DOHH2 (cell line): ENCODE measurements around the gene SLC4A1AP.

Source experiments
- H3F3A ChIP-seq: fragments of 200-600 bp; sonication (generic), shearing (Covaris generic); 2 replicates; pipeline ENCODE4 v1.6.0; 2016; ENCODE audit warnings: antibody characterized with exemption, mild to moderate bottlenecking; ENCODE audit not compliant: control insufficient read depth, insufficient read depth
- H3K27ac ChIP-seq: fragments of 200-600 bp; sonication (generic); 2 replicates; pipeline ENCODE4 v1.5.1; 2014; ENCODE audit warnings: low read depth, mild to moderate bottlenecking, low read length, moderate library complexity
- H3K27me3 ChIP-seq: fragments of 200-600 bp; sonication (generic); 2 replicates; pipeline ENCODE4 v1.6.1; 2014; ENCODE audit warnings: mild to moderate bottlenecking, low read length, mixed read lengths; ENCODE audit not compliant: control insufficient read depth
- H3K36me3 ChIP-seq: fragments of 200-600 bp; sonication (generic); 2 replicates; pipeline ENCODE4 v1.6.1; 2014; ENCODE audit warnings: mild to moderate bottlenecking, low read length, moderate library complexity, mixed read lengths; ENCODE audit not compliant: control insufficient read depth
- H3K4me1 ChIP-seq: fragments of 200-600 bp; sonication (generic); 2 replicates; pipeline ENCODE4 v1.6.1; 2014; ENCODE audit warnings: mild to moderate bottlenecking, low read length, mixed read lengths; ENCODE audit not compliant: control insufficient read depth
- H3K4me2 ChIP-seq: fragments of 200-600 bp; sonication (generic); 2 replicates; pipeline ENCODE4 v1.6.0; 2014; ENCODE audit warnings: mild to moderate bottlenecking, low read length, moderate library complexity
- H3K4me3 ChIP-seq: fragments of 200-600 bp; sonication (generic); 2 replicates; pipeline ENCODE4 v1.5.1; 2014; ENCODE audit warnings: mild to moderate bottlenecking, low read length, mixed read lengths
- H3K79me2 ChIP-seq: fragments of 200-600 bp; sonication (generic); 2 replicates; pipeline ENCODE4 v1.6.1; 2014; ENCODE audit warnings: mild to moderate bottlenecking, low read length, mixed read lengths; ENCODE audit not compliant: control insufficient read depth
- H3K9me2 ChIP-seq: fragments of 200-600 bp; sonication (generic); replicated peaks from 2 replicates; pipeline ENCODE4 v1.6.1; 2014; ENCODE audit warnings: mild to moderate bottlenecking, low read length, mixed read lengths; ENCODE audit not compliant: control insufficient read depth
- H3K9me3 ChIP-seq: fragments of 200-600 bp; sonication (generic); 2 replicates; pipeline ENCODE4 v1.6.1; 2014; ENCODE audit warnings: antibody characterized with exemption, low read length, mixed read lengths; ENCODE audit not compliant: control insufficient read depth, insufficient read depth
- H4K20me1 ChIP-seq: fragments of 200-600 bp; sonication (generic); 2 replicates; pipeline ENCODE4 v1.6.0; 2014; ENCODE audit warnings: low read depth, mild to moderate bottlenecking, antibody characterized with exemption, low read length, moderate library complexity; ENCODE audit not compliant: control insufficient read depth, insufficient read depth
- EZH2phosphoT487 ChIP-seq: fragments of 200-600 bp; sonication (generic); IDR thresholded peaks from 2 replicates; pipeline ENCODE4 v1.6.1; 2017; ENCODE audit warnings: borderline replicate concordance, mild to moderate bottlenecking, antibody characterized with exemption, low read length, moderate library complexity, mixed read lengths
- TF ChIP-seq, protein P1 (sequence below): fragments of 200-600 bp; sonication (generic); IDR thresholded peaks from one replicate; pipeline ENCODE4 v1.5.1; 2014; ENCODE audit warnings: antibody characterized with exemption, mild to moderate bottlenecking, low read depth, low read length; ENCODE audit not compliant: poor library complexity, severe bottlenecking

Gene SLC4A1AP

DNA sequence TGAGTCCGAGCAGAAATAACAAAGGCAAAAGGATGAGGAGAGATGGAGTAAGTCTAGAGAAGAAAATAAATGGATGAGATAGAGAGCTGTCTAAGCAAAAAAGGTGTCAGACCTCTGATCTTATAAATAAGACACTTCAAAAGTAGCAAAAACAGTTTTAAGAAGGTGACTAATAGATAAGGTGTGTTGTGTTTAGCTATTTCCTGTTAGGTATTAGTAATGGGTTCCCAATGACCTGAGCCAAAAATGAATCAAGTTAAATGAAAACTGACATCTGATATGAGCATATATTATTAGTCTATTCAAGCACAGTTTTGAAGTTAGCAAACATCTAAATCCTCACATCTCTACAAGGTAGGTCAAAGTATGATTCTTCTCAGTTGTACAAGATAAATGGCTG lies 10.9 kb upstream of the SLC4A1AP start:
- Histone ChIP-seq H3F3A (no peaks in the 10 kb centered on the region), H3K4me2 (no peak overlapping the region), H3K36me3 (peaks cover 84% of the 10 kb centered on the region), H3K27me3 (no peaks in the 10 kb centered on the region), H3K9me3 (no peaks in the 10 kb centered on the region), H3K27ac (no peak overlapping the region), H3K79me2 (no peaks in the 10 kb centered on the region), H3K4me1 (no peaks in the 10 kb centered on the region), H4K20me1 (no peaks in the 10 kb centered on the region), H3K9me2 (no peaks in the 10 kb centered on the region), H3K4me3 (no peak overlapping the region)
- no peak for TF ChIP-seq EZH2phosphoT487
- TF ChIP-seq, protein P1, sequence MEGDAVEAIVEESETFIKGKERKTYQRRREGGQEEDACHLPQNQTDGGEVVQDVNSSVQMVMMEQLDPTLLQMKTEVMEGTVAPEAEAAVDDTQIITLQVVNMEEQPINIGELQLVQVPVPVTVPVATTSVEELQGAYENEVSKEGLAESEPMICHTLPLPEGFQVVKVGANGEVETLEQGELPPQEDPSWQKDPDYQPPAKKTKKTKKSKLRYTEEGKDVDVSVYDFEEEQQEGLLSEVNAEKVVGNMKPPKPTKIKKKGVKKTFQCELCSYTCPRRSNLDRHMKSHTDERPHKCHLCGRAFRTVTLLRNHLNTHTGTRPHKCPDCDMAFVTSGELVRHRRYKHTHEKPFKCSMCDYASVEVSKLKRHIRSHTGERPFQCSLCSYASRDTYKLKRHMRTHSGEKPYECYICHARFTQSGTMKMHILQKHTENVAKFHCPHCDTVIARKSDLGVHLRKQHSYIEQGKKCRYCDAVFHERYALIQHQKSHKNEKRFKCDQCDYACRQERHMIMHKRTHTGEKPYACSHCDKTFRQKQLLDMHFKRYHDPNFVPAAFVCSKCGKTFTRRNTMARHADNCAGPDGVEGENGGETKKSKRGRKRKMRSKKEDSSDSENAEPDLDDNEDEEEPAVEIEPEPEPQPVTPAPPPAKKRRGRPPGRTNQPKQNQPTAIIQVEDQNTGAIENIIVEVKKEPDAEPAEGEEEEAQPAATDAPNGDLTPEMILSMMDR = no peak

DNA sequence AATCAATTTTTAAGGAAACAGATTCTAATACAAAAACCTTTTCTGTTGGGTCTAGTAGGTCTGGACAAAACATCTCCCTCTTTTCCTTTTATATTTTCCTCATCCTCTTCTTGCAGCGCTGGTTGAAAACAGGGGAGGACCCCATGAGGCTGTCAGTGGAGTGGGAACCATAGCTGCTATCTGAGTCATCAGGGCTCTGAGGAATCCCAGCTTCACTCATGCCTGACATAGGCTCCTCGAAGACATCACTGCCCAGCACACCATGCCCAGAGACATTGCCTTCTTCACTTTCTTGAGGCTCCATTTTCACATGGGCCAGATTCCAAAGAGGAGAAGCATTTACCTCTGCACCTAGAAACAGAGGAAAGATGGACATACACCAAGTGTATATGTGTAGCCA lies 10.3 kb upstream of the SLC4A1AP start:
- Histone ChIP-seq H3K4me2 (no peak overlapping the region), H3K27me3 (no peaks in the 10 kb centered on the region), H3K27ac (no peak overlapping the region), H3K9me3 (no peaks in the 10 kb centered on the region), H3F3A (no peaks in the 10 kb centered on the region), H3K4me3 (no peak overlapping the region), H3K36me3 (peaks cover 83% of the 10 kb centered on the region), H3K79me2 (no peaks in the 10 kb centered on the region), H3K4me1 (no peaks in the 10 kb centered on the region), H3K9me2 (no peaks in the 10 kb centered on the region), H4K20me1 (no peaks in the 10 kb centered on the region)
- TF ChIP-seq EZH2phosphoT487 = no peak
- TF ChIP-seq, protein P1 = no peak

DNA sequence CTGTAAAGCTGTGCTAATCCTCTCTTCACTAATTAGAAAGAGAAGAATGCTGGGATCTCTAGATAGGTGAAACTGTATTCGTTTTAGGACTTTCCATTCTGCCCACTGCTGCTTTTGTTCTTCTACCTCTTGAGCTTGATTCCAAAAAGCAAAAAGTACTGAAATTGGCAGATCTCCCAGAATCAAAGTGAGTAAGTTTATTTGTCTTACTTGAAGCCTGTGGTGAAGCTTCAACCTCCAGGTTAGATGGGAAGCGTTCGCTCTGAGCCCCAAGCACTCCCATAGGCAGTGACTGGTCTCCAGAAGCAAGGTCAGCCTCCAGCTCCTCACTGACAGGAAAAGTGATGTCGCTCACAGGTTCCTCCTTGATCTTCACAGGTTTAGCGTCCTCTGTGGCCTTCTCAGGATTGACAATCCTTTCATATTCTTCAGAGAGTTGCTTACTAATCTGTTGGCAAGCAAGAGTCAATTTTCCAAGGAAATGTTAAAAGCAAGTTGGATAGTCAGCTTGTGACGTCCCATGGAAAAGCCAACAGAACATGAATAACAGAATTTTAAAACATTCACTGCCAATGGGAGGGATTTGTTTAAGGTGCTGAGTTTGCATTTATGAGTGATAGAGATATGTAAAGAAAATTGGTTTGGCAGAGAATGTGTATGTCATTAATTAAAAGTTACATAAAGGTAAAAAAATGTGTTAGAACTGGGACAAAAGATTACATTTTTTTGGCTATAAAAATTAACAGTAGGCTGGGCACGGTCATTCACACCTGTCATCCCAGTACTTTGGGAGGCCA lies 8.3 kb upstream of the SLC4A1AP start:
- H3K27me3 ChIP-seq = no peaks in the 10 kb centered on the region
- no peaks in the 10 kb centered on the region for H3F3A ChIP-seq
- H3K4me2 ChIP-seq = no peak overlapping the region
- no peak for TF ChIP-seq EZH2phosphoT487
- TF ChIP-seq, protein P1 = no peak
- no peak overlapping the region for H3K4me3 ChIP-seq
- H3K9me2 ChIP-seq = no peaks in the 10 kb centered on the region
- H4K20me1 ChIP-seq = no peaks in the 10 kb centered on the region
- peaks cover 87% of the 10 kb centered on the region for H3K36me3 ChIP-seq
- no peaks in the 10 kb centered on the region for H3K79me2 ChIP-seq
- H3K9me3 ChIP-seq = no peaks in the 10 kb centered on the region
- no peaks in the 10 kb centered on the region for H3K4me1 ChIP-seq
- no peak overlapping the region for H3K27ac ChIP-seq
